Upper lobe of right lung (tissue), 1 donor: Measurements from ENCODE around the gene ARMC7. TPM values are rescaled to one million over a fixed set of nuclear protein-coding genes. Genes with fewer than 3 reads are reported as not detected.
"Not testable (repeated sequence)": the region's sequence is repeated elsewhere in the genome, so short reads cannot be mapped to it uniquely, and the experiment has no call there.

ENCODE experiments used
- ATAC-seq: fragments of 200-7000 bp; cut with Tn5 transposase; one replicate; pipeline ENCODE4 v1.9.1; 2020; ENCODE audit warnings: mild to moderate bottlenecking, moderate library complexity
- DNase-seq: peaks from one replicate; pipeline ENCODE4 v3.0.0-alpha.2; 2020
- H3K27ac ChIP-seq: fragments of 200-600 bp; one replicate; pipeline ENCODE4 v1.8.0; 2022
- H3K27me3 ChIP-seq: fragments of 200-600 bp; one replicate; pipeline ENCODE4 v1.8.0; 2022; ENCODE audit warnings: mild to moderate bottlenecking
- H3K36me3 ChIP-seq: fragments of 200-600 bp; one replicate; pipeline ENCODE4 v1.8.0; 2022
- H3K4me1 ChIP-seq: fragments of 200-600 bp; one replicate; pipeline ENCODE4 v1.8.0; 2022
- H3K4me3 ChIP-seq: fragments of 200-600 bp; one replicate; pipeline ENCODE4 v1.8.0; 2022; ENCODE audit warnings: mild to moderate bottlenecking
- H3K9me3 ChIP-seq: fragments of 200-600 bp; one replicate; pipeline ENCODE4 v1.8.0; 2022
- intact Hi-C: fragments of 100-400 bp; cut with DNase I; formaldehyde crosslinking; loops from one replicate; pipeline ENCODE4 v1.11.0; 2022
- total RNA-seq: library from RNA; stranded (reverse); fragmentation: NEBNext Ultra II Directional; extraction: Animal tissue kit (Norgen Biotek cat#: 25700); gene quantifications from one replicate; pipeline ENCODE4 v1.2.1, GENCODE V29; 2021
- TF ChIP-seq, protein P1 (sequence below): fragments of 200-600 bp; IDR thresholded peaks from one replicate; pipeline ENCODE4 v1.8.0; 2022; ENCODE audit warnings: antibody characterized with exemption
- donor health status: DM: no; HTN: yes; CAD: no; lungs with severe emphysema.

Gene ARMC7
- total RNA-seq, 1 donor from 2014 or later = 18.0 TPM

DNA sequence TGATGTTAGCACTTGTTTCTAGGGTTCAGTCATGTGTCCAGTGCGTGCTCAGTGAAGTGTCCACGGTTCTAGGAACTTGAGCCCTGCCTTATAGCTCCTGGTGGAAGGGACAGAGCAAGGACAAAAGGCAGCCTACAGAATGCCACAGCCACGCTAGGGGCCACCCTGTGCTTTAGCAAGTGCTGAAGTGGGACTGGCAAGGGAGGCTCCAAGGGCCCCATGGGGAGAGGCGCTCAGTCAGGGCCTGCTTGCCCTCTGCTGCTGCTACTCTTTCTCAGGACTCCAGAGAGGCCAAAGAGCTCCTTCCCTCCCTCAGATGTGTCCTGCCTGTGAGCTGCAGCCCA lies 15.0 kb downstream of the ARMC7 start:
- intact Hi-C loops = no loop called here
- DNase-seq (no peak), ATAC-seq (peak; percentile 2)
- Histone ChIP-seq H3K4me3 (no peak overlapping the region), H3K9me3 (no peaks in the 10 kb centered on the region), H3K4me1 (peaks cover 14% of the 10 kb centered on the region), H3K27me3 (no peaks in the 10 kb centered on the region), H3K27ac (peak overlapping the region; percentile 72), H3K36me3 (peaks cover 23% of the 10 kb centered on the region)
- TF ChIP-seq, protein P1, sequence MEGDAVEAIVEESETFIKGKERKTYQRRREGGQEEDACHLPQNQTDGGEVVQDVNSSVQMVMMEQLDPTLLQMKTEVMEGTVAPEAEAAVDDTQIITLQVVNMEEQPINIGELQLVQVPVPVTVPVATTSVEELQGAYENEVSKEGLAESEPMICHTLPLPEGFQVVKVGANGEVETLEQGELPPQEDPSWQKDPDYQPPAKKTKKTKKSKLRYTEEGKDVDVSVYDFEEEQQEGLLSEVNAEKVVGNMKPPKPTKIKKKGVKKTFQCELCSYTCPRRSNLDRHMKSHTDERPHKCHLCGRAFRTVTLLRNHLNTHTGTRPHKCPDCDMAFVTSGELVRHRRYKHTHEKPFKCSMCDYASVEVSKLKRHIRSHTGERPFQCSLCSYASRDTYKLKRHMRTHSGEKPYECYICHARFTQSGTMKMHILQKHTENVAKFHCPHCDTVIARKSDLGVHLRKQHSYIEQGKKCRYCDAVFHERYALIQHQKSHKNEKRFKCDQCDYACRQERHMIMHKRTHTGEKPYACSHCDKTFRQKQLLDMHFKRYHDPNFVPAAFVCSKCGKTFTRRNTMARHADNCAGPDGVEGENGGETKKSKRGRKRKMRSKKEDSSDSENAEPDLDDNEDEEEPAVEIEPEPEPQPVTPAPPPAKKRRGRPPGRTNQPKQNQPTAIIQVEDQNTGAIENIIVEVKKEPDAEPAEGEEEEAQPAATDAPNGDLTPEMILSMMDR = no peak

DNA sequence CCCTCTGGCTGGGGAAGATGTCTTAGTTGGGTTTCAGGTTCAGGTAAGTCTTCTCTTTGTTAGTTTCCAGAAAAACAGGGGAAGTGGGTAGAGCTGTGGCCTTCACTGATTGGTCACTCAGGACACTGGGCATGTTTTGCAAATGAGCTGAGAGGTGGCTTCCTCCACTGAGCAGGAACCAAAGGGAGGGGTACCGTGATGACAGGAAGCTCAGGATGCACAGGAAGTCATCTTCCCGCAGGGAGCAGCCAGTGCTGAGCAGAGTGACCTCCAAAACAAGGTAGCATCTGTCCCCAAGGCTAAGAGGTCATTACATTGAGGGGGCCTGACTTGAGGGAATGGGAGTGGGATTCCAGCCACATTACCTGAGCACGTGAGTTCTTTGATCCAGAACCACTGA lies 16.2 kb downstream of the ARMC7 start:
- no peak overlapping the region for H3K4me3 ChIP-seq
- peaks cover 18% of the 10 kb centered on the region for H3K4me1 ChIP-seq
- ATAC-seq (no peak), DNase-seq (no peak)
- H3K27ac ChIP-seq = no peak overlapping the region
- peaks cover 22% of the 10 kb centered on the region for H3K36me3 ChIP-seq
- TF ChIP-seq, protein P1 = no peak
- no peaks in the 10 kb centered on the region for H3K9me3 ChIP-seq
- no peaks in the 10 kb centered on the region for H3K27me3 ChIP-seq
- intact Hi-C loops = no loop called here

DNA sequence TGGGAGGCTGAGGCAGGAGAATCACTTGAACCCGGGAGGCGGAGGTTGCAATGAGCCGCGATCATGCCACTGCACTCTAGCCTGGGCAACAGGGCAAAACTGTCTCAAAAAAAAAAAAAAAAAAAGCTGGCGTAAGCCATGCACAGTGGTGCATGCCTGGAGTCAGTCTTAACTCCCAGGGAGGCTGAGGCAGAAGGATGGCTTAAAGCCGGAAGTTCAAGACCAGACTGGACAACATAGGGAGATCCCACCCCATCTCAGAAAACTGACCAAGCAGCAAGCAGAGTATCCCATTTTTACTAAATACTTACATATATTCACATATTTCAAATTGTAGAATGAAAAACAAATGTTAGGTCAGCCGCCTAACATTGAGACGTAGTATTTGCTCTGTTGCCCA lies 17.2 kb downstream of the ARMC7 start:
- DNase-seq (no peak), ATAC-seq (no peak)
- Histone ChIP-seq H3K4me3 (no peak overlapping the region), H3K27ac (no peak overlapping the region), H3K4me1 (peaks cover 21% of the 10 kb centered on the region), H3K36me3 (peaks cover 19% of the 10 kb centered on the region), H3K27me3 (no peaks in the 10 kb centered on the region), H3K9me3 (no peaks in the 10 kb centered on the region)
- intact Hi-C loops = no loop called here
- TF ChIP-seq, protein P1 = no peak

DNA sequence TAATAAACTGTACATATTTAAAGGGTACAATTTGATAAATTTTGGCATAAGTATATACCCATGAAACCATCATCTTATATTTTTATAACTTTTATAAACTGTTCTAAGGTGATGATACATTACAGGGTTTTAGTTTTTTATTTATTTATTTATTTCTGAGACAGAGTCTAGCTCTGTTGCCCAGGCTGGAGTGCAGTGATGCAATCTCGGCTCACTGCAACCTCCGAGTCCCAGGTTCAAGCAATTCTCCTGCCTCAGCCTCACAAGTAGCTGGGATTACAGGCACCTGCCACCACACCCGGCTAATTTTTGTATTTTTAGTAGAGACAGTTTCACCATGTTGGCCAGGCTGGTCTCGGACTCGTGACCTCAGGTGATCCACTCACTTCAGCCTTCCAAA lies 18.2 kb downstream of the ARMC7 start:
- ATAC-seq, DNase-seq, H3K27ac ChIP-seq, H3K27me3 ChIP-seq, H3K9me3 ChIP-seq, H3K4me3 ChIP-seq, intact Hi-C loops: not testable (repeated sequence)
- Histone ChIP-seq H3K36me3 (peaks cover 19% of the 10 kb centered on the region), H3K4me1 (peaks cover 25% of the 10 kb centered on the region)

DNA sequence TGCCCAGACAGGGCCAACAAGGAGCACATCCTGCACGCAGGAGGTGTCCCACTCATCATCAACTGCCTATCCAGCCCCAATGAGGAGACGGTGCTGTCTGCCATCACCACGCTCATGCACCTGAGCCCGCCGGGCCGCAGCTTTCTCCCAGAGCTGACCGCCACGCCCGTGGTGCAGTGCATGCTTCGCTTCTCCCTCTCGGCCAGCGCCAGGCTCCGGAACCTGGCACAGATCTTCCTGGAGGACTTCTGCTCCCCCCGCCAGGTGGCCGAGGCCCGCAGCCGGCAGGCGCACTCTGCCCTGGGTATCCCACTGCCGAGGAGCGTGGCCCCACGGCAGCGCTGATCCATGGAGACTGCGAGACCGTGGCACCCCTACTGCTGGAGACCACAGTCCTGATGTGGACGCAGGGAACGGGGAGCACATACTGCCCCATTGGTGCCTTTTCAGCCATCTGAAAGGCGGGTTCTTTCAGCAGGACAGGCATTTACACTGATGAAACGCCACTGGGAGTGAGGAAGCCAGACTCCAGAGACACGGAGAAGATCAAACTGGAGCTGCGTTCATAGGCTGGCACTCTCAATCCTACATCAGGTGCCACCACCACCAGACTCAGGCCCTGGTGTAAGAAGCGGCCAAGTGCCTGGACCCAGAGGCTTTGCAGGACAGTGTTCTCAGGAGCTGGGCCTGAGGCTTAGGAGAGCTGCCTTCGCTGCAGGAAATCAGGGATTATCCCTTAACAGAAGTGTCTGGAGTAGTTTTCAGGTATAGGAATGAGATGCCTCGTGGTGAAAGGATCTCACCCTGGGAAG lies 19.1 kb downstream of the ARMC7 start:
- H3K4me1 ChIP-seq = peaks cover 25% of the 10 kb centered on the region
- H3K27me3 ChIP-seq = no peaks in the 10 kb centered on the region
- ATAC-seq = no peak
- intact Hi-C loops = no loop called here
- no peaks in the 10 kb centered on the region for H3K9me3 ChIP-seq
- no peak overlapping the region for H3K27ac ChIP-seq
- TF ChIP-seq, protein P1 = no peak
- H3K4me3 ChIP-seq = no peak overlapping the region
- DNase-seq = no peak
- peaks cover 19% of the 10 kb centered on the region for H3K36me3 ChIP-seq

DNA sequence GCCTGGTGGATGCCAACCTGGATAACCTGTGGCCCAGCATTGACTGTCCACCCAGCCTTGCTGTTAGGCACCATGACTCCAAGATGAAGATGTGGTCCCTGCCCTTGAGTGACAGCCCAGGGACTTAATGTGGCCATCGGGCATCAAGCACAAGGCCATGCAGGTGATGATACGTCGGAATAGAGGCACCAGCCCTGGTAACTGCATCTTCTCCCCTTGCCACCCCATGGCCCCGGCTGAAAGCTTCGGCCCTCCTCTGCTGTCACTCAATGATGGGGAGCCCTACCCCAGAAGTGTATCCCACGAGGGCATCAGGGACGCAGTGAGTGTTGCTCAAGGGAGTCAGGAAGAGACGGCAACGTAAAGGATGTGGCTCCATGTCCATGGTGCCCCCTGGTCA lies 19.8 kb downstream of the ARMC7 start:
- ATAC-seq (no peak), DNase-seq (no peak)
- intact Hi-C loops = no loop called here
- Histone ChIP-seq H3K36me3 (peaks cover 19% of the 10 kb centered on the region), H3K27me3 (no peaks in the 10 kb centered on the region), H3K4me3 (no peak overlapping the region), H3K4me1 (peaks cover 20% of the 10 kb centered on the region), H3K9me3 (no peaks in the 10 kb centered on the region), H3K27ac (no peak overlapping the region)
- TF ChIP-seq, protein P1 = no peak
